Measurements from ENCODE around the gene VPS8.
"Not testable (repeated sequence)": the region's sequence is repeated elsewhere in the genome, so short reads cannot be mapped to it uniquely, and the experiment has no call there.

The VPS8 gene

DNA sequence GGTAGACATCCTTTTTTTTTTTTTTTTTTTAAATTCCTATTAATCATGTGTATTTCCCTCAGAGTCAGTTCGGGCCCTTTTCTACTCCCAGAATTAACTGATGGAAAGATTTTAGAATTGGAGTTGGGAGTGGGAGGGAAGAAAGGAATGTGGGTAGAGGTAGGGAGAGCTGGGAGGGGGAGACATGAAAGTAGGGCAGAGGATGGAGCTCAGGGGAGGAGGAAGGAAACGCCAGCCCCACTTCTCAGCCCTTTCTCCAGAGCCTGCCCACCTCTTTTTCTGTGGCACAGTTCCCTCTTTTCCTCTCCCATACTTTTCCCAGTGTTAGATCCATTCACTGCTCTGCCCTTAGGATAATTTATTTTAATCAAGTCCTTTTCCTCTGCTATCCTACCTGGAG lies 129.4 kb downstream of the VPS8 start:
- no peak for DNase-seq

DNA sequence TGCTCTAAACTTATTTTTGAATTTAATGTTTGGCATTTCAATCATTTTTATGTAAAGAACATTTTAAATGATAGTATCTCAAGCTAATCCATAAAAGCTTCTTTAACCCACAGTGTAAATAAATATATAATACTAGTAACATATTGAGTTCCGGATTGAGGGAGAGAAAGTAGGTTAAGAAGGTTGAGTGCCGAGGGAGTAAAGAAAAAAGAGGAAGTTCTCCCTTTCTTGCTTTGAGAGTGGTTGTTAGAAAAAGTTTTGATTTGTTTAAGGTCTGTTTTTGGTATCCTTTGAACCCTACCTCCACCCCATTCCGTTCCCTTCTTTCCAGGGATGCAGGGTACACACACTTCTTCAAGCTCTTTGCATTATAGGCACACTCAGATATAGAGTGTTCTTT lies 130.8 kb downstream of the VPS8 start:
- DNase-seq = no peak

DNA sequence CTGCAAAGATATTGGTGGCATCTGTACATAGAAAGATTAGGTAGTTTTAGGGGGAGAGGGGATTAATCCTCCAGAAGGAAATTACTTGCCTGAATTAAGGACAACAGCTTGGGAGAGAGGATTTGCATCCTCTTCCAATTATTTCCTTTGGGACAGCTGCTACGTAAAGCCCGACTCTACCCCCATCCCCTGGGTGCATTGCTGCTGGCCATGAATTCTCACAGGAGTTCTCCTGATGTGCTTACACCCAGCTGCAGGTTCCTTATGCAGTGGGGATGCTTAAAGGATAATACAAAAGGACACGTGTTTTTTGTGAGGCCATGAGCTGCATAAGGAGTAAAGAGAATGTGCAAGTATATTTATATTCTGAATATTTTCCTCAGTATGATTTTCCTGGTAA lies 132.3 kb downstream of the VPS8 start:
- DNase-seq = no peak

DNA sequence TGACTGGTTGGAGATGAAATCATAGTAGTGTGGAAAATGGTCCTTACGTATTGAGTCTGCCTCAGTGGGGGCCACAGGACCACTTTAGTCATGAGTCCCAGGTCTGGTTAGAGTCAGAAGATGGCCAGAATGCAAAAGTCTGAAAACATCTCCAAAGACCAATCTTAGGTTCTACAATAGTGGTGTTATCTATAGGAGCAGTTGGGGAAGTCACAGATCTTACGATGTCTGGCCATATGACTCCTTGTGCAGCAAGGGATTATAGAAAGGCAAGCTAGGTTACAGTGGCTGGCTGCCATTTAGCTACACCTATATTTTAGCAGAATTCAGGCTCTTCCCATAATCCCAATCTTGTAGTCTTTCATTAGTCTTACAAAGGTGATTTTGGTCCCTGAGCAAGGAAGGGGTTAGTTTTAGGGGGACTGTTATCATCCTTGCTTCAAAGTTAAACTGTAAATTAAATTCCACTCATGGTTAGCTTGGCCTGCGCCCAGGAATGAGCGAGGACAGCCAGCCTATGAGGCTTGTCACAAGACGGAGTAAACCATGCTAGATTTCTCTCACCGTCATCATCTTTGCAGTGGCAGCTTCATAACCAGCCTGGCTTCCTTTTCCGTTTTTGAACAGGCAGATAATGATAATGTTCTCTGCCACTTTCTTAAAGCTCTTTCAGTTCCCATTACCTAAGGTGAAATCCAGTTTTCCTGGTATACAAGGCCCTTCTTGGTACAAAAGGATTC lies 134.1 kb downstream of the VPS8 start:
- no peak for DNase-seq

DNA sequence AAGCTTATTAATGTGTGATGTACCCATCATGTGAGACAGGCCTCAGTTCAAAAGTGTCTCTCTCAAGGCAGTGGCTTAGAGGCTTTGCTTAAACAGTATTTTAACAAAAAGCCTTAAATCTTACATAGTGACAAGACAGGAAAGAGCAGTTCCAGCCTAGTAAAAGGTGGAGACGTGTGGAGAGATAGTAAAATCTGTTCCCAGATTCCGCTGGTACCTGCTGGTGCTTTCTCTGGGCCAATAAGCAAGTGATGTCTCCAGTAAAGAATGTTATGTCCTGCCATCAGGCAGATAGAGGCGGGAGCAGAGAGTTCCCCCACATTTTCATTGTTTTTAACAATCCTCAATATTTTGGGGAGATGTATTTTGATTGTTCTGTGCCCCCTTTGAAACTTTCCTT lies 135.0 kb downstream of the VPS8 start:
- DNase-seq = no peak

DNA sequence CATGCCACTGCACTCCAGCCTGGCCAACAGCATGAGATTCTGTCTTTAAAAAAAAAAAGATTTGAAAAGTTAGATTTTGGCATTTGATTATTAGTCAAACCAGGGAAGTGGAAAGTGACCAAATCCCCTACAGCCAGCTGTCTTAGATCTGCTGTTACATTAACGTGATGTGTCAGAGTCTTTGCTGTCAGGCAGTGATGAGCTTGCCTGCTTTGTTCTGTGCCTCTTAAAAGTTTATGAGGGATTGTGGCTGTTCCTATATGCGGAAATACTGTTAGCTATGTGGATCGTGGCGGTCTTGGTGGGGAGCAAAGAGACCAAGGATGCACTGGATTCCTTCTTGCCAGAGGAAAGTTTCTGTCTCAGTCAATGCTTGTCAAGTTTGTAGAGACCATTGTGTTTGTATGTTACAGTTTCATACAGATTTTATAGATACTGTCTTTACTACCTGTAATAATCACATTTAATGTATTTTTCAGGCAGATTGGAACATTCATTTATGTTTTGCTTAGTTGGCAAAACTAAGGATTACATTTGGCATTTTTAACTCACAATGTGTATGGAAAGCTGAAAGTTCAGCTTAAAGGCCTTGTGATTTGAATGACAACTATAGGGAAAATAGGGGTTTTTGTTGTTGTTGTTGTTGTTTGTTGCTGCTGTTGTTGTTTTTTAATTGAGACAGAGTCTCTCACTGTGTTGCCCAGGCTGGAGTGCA lies 137.4 kb downstream of the VPS8 start:
- DNase-seq = no peak

DNA sequence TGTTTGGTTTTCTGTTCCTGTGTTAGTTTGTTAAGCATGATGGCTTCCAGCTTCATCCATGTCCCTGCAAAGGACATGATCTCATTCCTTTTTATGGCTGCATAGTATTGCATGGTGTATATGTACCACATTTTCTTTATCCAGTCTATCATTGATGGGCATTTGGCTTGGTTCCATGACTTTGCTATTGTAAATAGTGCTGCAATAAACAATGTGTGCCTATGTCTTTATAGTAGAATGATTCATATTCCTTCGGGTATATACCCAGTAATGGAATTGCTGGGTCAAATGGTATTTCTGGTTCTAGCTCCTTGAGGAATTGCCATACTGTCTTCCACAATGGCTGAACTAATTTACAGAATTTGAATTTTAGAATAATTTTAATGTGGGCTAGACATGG lies 138.8 kb downstream of the VPS8 start:
- DNase-seq = not testable (repeated sequence)

DNA sequence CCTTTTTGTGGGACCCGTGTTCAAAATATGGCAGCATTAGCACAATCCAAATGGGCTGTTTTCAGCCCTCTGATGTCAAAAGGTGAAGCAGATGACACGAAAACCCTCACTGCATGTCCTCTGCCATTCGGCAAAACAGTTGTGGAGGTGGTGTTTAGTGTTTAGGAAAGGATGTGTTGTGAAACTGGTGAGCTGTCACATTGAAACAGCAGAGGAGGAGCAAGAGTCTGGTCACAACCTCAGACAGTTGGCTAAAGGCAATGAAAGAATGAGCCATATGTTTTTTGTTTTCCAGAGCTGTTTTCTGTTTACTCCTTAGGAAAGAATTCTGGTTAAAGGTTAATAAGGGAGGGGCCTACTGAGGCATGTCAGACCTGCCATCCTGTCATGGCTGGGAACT lies 140.7 kb downstream of the VPS8 start:
- no peak for DNase-seq

DNA sequence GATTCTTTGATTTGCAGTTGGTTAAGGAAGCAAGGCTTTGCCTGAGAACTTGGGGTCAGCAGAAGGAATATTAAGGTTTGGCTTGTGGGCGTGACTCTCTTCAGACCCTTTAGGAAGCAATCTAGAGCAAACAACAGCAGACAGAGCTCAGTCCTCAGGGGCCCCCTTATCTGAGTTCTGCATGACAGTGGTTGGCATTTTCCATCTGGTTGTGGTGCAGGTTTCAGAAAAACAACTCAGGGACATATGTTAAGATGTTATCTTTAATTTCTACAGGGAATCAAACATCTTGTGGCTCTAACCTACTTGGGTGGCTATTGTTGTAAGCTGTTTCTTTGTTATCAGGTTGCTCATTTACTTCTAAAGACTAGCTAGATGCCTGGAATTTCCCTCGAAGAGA lies 141.4 kb downstream of the VPS8 start:
- peak; percentile 8 for DNase-seq

DNA sequence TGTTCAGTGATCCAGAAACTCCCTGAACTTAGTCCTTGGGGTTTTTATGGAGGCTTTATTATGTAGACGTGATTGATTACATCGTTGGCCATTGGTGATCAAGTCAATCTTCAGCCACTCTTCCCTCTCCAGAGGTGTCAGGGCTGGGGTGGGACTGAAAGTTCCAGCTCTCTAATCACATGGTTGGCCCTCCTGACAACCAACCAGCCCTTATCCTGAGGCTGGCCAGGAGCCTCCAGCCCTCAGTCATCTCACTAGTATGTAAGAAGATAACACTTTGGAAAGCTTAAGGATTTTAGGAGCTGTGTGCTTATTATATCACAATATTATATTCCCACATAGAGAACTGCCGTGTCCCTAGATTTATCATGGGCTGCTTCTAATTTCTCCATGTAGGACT lies 142.3 kb downstream of the VPS8 start:
- no peak for DNase-seq

DNA sequence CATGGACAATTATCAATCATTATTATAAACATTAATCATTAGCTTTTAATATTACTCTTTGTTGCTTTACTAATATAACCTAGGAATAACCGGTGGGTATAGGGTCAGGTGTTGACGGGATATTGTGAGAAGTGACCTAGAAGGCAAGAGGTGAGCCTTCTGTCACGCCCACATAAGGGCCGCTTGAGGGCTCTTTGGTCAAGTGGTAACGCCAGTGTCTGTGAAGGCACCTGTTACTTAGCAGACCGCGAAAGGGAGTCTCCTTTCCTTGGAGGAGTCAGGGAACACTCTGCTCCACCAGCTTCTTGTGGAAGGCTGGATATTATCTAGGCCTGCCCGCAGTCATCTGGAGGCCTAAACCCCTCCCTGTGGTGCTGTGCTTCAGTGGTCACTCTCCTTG lies 142.9 kb downstream of the VPS8 start:
- not testable (repeated sequence) for DNase-seq

DNA sequence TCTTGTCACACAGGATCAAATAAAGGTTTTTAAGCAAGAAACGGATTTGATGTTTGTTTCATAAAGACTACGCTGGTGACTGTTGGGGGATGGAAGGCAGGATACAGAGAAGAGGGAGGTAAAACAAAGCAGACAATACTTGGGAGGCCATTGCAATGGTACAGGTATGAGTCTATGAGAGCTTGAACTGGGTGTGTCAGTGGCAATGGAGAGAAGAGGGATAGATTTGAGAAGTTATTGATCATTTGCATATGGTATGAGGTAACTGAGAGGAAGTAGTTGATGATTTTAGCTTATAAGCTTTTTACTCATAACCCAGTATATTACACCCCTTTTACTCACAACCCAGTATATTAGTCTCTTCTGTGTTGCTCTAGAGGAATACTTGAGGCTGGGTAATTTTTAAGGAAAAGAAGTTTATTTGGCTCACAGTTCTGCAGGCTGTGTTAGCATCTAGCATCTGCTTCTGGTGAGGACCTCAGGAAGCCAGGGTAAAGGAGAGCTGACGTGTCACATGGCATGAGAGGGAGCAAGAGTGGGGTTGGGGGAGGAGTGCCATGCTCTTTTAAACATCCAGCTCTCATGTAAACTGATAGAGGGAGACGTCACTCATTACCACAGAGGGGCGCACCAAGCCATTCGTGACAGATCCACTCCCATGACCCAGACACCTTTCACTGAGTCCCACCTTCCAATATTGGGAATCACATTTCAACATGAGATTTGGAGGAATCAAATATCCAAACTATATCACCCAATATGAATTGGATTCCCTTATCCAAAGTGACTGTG lies 153.9 kb downstream of the VPS8 start:
- peak; percentile 7 for DNase-seq

DNA sequence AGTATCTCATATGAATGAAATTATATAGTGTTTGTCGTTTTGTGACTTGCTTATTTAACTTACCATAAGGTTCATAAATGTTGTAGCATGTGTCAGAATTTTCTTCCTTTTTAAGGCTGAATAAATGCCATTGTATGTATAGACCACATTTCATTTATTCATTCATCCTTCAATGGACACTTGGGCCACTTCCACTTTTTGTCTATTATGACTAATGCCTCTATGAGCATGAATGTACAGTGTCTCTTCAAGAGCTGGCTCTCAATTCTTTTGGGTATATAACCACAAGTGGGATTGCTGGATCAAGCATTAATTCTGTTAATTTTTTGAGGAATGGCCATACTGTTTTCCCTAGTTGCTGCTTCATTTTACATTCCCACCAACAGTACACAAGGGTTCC lies 156.1 kb downstream of the VPS8 start:
- no peak for DNase-seq

DNA sequence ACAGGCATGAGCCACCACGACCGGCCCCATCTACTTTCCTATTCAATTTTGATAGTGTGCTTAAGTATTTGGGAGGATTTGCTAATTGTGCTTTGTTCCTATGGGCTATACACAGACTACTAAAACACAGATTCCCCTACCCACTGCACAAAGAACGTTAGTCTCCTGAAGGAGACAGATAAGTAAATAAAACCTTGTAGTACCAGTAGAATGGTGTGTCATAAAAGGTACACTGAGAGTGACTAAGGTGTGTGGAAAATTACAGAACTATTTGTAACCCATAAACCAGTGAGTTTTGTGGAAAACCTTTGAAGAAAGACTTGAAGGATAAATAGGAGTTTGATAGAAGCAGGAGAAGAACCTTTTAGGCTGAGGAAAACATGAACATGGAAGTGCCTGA lies 158.2 kb downstream of the VPS8 start:
- no peak for DNase-seq

DNA sequence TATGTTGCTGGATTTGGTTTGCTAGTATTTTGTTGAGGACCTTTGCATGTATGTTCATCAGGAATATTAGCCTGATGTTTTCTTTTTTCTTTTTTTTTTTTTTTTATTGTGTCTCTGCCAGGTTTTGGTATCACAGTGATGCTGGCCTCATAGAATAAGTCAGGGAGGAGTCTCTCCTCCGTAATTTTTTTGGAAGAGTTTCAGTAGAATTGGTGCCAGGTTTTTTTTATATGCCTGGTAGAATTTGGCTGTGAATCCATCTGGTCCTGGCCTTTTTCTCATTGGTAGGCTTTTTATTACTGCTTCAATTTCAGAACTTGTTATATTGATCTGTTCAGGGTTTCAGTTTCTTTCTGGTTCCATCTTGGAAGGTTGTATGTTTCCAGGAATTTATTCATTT lies 165.8 kb downstream of the VPS8 start:
- DNase-seq = no peak

DNA sequence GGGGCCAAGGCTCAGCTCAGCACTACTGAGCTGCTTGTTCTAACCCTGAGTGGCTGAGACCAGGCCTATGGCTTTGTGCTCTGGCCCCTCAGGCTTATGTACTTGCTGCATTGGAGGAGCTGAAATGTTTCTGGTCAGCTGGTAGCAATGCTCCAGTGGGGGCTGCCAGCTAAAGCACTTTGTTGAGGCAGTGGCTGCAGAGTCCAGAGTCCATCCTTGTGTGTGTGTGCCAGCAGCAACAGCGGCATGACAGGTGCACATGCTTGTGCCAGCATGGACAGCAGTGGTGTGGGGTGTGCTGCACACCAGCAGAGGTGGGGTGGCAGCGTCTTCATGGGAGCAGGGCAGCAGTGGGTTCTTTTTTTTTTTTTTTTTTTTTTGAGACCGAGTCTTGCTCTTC lies 169.1 kb downstream of the VPS8 start:
- no peak for DNase-seq

DNA sequence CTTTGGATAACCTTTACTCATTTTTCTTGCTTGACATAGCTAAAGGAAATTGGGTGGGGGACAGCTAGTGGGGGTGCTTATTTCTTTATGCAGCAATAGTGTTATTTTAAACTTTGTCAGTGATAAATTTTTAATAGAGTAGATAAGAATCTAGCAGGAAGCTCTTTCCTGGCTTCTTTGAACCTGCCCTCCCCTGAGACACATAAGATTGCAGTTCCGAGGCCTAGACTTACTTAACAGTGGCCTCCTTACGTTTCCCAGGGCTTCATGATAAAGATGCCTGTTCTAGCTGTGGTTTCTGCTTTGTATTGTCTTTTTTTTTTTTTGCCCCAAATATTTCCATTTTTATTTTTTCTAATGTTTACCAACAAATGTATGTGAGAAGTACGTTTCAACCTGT lies 170.1 kb downstream of the VPS8 start:
- no peak for DNase-seq

DNA sequence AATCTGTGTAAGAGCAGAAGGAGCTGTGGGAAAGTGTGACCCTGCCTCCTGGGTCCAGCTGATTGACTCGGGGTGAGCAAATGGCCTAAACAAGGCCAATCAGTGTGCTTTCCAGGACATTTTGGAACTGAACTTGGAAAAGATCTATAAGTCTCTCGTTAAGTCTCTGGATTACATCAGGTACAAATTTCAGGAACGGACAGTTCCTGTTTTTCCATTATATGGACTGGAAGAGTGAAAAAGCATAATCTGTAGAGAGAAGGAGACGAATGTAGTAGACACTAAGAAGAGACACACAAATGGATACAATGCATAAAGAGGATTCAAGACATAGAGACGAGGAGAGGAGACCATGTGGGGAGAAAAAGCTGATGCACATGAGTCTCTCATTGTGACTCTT lies 173.6 kb downstream of the VPS8 start:
- no peak for DNase-seq

DNA sequence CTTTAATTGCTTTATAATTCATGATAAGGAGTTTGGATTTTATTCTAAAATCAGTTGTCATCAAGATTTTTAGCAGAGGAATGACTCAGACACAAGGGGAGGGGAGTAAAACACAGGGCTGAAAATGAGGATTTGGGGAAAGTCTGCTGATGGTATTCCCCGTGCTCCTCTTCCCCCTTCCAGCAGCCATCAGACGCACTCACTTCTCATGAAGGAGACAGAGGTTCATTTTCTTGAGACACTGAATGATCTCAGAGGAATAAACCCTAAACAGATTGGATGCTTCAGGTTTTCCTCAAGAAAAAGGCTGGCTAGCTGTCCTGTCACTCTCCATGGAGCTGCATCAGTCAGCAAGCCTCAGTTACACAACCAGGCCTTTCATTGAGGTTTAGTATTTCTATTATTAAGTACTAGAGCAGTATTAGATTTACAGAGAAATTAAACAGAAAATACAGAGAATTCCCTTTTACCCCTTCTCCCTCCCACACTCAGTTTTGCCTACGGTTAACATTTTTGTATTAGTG lies 174.5 kb downstream of the VPS8 start:
- DNase-seq = no peak

DNA sequence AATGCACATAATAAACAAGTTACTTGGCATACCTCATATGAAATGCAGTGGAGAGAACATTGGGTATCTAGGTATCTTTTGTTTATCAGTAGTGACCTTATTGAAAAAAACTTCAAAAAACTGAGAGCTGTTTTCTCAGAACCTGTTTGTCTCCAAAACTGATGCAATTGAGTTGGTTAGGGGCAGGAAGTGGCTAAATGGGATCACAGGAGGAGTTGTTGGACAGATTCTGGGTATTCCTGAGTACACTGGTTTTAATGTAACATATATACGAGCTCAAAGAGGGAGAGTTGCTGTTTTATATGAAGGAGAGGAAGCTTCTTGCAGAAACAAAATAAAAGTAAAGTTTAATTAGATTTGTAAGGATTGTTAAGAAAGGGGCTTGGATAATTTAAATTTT lies 181.4 kb downstream of the VPS8 start:
- no peak for DNase-seq

DNA sequence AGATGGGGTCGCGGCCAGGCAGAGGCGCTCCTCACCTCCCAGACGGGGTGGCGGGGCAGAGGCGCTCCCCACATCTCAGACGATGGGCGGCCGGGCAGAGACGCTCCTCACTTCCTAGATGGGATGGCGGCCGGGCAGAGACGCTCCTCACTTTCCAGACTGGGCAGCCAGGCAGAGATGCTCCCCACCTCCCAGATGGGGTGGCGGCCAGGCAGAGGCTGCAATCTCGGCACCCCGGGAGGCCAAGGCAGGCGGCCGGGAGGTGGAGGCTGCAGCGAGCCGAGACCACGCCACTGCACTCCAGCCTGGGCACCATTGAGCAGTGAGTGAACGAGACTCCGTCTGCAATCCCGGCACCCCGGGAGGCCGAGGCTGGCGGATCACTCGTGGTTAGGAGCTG lies 191.9 kb downstream of the VPS8 start:
- not testable (repeated sequence) for DNase-seq

DNA sequence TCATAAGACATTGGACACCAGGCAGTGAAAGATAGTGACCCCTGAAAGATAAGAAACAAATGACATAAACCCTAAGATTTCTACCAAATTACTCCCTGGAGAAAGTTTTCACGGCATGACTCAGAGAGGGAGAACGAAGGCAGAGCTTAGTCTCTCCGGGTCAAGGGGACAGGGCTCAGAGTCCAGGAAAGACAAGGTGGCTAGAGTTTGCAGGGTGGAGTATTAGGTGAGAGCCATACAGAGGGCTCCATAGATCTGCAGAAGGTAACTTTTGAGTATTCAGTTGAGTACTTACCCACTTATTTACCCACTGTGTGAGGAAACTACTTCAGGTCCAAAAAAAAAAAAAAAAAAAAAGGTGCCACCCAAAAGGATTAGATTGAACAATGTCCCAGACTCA lies 197.7 kb downstream of the VPS8 start:
- no peak for DNase-seq

DNA sequence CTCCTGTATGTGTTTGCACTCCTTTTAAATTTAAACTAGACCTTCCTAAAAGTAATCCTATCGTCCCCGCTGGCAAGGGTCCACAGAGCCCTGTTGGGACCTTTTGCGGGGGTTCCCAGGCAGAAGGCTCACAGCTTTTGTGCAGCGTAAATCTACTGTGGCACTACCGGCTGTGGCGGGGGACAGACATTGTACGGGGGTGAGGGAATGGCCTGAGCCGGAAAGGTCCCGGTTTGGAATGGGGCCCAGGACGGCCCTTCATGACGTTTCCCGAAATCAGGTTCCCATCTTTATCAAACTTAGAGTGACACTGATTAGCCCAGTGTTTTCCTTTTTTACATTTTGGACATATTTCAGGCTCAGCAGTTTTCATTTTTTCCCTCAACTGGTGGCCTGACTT lies 205.6 kb downstream of the VPS8 start:
- DNase-seq = not testable (repeated sequence)

DNA sequence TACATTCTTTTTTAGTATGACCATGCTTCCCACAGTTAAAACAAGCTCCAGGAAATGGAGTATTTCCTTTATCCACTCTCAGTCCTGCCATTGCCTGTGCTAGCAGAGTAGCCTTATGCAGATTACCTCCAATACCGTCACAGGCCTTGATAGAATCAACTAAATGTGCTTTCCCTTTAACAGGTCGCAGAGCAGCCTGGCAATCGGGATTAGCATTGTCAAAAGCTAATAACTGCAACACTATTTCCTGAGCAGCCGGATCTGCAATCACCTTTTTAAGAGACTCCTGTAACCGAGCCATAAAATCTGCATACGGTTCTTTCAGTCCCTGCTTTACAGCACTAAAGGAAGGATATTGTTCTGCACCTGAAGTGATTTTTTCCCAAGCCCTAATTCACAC lies 206.0 kb downstream of the VPS8 start:
- DNase-seq = not testable (repeated sequence)
